Activated CD4-positive, alpha-beta T cell treated with anti-CD3 and anti-CD28 coated beads, Interleukin-2, Interleukin-4, amounts not matched to agents 100 ng/mL and 50 ng/mL, durations not matched to agents 16 hours and 8 hours (primary cell): ENCODE results near the gene PIP5K1C.

ENCODE experiments used
- DNase-seq: peaks from one replicate; pipeline ENCODE4 v3.0.0-alpha.2; 2020; ENCODE audit warnings: low spot score

PIP5K1C gene

DNA sequence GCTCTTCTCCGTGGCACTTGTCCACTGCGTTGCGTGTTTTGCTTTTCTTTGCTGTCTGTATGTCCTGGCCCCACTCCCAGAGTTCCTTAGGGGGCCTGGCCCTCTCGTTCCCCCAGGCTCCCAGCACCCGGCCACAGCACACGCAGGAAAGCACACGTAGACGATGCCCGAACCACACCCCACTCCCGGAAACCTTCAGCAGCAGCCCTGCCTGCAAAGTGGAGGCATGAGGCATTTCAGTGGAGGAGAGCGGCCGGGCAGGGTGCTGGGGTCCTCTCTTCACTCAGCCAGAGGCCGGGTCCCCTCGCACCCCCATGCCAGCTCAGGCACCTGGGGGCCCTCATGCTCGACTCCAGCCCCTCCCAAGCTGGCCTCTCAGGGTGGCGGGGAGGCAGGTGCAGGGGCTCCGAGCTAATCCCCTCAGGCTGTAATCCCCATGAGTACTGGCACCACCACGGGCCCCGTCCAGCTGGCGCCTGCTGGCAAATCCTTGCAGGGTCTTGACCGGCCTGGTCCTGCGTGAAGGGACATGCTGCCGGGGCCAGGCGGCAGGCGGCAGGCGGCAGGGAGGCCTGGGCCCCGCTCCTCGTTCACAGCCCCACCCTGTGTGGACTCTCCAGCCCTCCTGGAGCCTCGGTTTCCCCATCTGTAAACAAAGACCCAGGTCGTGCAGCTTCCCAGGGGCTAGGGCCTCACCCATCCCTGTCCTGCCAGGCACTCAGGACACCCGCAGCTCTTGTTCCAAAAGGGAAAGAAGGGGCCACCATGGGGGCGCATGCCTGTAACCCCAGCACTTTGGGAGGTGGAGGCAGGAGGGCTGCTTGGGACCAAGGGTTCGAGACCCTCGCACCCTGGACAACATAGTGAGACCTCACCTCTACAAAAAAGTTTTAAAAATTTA is 7.0 kb downstream of the PIP5K1C start:
- DNase-seq = no peak

DNA sequence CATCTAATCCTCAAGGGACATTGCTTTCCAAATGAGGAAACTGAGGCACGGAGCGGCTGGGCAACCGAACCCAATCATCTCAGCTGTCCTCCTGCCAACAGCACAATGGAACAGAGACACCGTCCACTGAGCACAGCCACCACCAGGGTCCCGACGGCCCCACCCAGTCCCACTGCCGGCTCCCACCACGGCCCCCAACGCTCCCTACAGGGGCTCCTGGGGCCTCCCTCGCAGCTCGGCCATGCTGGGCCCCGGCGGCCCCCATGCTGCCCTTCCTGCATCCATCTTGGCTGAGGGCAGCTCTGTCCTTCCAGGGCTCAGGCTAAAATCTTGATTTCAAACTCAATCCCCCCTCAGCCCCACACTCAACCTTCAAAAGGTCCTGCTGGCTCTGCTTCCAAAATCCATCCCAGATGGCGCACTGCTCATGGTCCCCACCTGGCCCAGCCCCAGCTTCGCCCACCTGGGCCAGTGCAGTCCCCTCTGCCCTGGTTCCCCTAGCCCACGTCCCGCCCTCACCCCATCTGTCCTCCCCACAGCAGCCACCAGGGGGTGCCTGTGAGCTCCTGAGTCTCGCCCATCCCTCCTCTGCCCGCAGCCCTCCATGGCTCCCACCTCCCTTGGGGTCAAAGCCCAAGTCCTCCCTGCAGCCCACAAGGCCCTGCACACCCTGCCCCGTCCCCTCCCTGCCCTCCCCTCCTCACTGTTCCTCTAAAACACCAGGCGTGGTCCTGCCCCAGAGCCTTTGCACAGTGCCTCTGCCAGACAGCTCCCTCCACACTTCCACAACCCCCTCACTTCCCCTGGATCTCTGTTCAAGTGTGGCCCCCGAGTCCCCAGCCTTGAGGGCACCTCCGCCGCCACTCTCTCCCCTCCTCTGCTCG is 7.9 kb downstream of the PIP5K1C start:
- no peak for DNase-seq

DNA sequence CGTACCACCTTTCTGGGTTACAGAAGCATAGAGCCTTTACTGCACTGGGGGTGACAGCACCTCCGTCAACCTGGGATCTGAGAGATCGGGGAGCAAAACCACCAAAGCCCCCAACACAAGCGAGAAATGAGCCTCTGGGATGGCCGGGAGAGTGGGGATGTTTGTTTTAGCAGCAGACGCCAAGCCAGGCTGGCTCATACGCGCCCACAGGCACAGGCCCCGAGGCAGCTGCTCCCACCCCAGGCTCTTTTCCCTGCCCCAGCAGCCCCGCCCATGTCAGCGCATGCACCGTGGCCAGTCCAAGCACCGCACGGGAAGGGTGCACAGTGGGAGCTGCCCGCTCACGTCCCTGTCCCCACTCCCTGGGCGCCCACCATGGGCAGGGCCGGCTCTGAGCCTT is 8.5 kb downstream of the PIP5K1C start:
- DNase-seq = no peak

DNA sequence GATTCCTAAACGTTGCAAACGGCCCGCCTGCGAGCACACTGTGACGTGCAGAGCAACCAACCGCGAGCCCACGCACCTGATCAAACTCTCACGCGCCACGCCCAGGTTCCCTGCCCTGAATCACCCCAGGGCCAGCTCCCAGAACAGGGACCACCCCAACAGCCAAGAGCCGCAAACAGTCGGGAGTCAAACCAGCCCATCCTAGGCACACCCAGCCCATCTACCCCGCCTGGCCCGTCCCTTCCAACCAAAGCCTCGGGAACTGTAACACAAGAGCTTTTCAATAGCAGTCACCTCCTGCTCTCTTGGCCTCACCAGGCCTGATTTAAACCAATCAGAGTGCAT is 8.9 kb downstream of the PIP5K1C start:
- DNase-seq = no peak

DNA sequence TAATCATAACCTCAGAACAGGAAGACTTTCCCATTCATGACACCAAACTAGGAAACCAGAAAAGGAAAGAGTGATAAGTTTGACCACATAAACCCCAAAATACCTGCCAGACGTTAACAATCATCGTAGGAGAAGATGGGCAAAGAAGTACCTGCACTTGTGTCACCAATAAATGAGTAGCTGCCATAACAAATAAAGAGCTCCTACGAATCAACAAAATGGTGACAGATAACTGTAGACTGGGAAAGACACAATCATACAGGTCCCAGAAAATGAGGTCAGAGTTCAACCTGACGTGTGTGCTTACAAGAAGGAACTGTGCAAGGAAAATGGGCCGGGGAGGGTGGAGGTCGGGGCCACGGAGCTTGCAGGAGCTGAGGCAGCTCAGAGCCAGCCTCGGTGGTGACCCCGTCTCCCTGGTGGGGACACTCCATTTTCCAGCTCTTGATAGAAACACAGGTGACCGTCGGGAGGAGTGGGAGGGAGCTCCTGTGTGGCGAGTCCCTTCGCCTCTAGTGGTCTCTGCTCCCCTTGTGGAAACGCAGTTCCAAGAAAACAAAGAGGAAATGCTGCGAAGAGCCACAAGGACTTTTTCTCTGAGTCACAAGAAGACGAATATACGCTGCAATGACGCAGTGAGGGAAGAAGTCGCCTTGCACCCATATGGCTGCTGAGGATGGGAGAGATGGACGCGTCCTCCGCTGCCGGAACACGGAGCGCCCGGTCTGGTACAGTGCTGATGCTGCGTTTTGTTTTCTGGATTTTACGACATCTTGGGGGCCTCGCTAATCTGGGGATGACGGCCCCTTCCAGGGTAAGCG is 9.5 kb downstream of the PIP5K1C start:
- no peak for DNase-seq

DNA sequence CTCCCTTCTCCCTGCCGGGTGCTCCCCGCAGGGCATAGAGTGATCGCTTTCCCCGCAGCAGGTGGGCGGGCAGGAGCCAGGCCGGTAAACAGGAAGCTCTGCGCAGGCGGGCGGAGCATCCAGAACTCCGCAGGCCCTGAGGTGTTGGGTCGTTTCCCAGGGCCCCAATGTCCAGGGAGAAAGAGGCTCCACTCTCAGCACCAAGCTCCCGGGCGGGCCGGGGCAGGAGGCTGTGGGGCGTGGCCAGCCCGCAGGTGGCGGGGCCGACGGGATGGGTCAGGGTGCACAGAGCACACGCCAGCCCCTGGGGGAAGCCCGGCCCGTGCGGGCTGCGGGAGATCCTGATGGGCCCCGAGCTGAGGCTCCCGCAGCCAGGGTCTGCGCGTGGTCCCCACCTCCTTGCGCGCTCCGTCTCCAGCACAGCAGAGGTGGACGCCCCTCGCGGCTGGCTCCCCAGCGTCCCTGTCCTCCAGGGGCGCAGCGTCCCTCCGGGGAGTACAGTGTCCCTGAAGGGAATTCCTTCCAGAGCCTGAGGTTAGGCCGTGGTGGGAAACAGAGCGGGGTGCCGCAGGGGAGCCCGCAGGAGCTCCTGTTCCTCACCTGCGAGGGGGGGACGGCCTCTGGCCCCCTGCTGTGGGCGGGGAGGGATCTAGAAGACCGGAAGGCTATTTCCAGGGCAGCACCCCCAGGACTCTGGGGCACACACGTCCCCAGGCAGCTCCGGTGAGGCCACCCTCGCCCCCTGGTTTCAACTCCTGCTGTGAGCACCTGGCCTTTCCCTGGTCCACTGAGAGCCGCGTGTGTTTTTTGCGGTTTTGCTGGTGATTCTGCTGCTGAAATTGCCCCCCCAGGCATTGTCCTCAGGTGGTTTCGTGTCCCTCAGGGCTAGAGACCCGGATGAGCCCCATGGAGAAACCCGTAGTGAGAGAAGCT is 12.2 kb downstream of the PIP5K1C start:
- DNase-seq = no peak

DNA sequence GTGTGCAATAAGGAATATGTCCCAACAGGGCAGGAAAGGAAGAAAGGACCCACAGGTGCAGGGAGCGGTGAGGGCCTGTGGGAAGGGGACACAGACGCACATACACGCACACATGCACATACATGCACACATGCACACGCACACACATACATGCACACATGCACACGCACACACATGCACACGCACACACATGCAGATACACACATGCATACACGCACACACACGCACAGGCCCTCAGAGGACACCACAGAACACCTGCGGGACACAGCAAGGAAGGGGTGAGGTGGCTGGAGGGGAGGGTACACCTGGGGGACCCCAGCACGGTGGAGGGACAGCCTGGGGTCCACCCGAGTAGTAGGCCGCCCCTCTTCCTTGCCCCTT is 12.9 kb downstream of the PIP5K1C start:
- DNase-seq = no peak

DNA sequence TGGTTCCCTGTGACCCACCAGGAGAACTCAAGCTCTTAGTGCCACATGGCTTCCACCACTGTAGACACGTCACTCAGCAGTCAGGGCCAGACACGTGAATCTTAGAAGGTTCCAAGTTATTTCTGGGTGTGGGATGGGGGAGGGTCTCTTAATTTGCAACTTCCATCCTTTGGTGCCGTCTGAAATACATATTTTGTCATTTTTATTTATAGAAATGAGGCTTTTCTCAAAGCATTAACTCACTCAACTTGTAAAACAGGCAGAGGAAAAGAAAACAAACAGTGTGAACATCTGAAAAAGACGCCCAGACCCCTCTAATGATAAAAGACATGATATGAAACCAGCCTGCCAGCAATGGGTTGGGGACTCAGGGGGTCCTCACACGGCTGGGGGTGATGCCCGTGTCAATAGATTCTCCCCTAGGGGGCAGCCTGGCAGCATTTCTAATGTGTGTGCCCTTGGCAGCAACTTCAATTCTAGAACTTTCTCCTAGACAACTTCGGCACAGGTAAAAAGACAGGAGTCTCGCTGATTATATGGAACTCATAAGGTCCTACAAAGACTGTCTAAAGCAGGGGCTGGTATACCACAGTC is 15.4 kb downstream of the PIP5K1C start:
- DNase-seq = no peak

DNA sequence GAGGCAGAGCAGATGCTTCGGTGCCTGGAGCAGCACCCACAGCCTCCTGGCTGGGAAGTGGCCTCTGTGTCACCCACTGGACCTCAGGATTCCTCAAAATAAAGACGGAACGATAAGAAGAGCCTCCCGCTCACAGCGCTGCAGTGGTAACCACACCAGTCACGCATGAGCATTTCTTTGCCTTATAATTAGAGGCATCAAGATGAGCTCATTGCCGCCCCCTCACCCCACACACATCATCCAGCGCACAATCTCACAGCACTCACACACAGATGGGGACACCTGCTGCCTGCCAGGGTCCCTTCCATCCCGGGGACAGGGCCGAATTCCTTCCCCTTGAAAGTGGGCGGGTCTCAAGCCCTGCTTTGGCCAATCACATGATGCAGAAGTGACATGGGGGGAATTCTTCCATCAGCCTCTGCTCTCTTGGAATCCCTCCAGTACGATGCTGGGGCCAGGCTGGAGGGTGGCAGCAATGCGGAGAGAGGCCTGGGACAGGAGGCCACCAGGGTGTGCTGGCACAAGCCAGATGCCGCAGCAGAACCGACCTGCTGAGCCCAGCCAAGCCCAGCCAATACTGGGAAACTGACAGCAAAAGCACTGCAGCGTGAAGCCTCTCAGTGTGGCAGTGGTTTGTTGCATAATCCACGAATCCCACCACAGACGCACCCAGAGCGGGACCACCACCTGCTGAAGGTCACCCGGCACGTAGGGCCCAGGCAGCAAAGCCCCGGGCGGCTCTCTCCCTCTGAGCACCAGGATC is 16.0 kb downstream of the PIP5K1C start:
- DNase-seq = no peak

DNA sequence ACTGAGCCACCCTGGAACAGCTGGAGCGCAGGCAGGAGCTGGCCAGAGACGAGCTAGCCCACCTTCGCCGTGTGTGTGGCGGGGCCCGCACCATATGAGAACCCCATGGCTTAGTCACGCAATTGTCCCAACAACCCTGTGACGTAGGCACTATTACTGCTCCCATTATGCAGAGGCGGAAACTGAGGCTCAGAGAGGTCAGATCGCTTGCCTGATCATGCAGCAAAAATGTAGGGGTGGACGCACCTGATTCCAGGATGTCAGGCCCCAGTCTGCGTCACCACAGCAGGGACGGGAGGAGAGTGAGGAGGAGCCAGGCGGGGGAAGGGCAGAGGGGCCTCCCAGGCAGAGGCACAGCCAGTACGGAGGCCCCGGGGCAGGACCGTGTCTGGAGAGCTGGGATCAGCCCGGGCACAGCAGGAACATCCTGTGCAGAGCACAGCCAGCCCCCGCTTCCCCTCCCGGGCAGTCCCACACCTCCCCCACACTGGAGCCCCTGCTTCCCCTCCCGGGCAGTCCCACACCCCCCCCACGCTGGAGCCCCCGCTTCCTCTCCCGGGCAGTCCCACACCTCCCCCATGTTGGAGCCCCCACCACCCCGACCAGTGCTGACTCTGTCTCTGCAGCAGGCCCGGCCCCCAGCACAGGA is 16.7 kb downstream of the PIP5K1C start:
- DNase-seq = no peak

DNA sequence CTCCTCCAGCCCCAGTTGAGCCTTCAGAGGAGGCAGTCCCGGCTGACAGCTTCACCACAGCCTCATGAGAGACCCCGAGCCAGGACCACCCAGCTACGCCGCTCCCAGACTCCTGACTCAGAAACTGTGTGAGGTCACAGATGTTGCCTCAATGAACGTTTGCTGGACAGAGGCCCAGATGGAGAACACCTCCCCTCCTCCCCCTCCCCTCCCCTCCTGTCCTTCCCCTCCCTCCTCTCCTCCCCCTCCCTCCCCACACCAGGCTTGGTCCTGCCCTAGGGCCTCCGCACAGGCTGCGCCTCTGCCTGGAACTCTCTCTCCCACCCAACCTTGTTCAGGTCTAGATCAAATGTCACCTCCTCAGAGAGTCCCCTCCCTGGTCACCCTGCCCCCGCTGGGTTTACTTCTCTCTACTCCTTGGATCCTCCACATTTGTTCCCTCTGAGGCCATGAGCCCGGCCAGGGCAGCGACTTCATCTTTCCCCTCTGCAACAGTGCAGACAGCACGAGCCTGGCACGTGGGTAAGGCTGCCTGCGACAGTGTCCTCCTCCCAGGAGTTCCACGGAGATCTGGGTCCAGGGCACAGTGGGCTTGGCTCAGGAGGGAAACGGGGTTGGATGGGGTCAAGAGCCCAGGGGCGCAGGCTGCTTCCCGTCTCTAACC is 17.4 kb downstream of the PIP5K1C start:
- no peak for DNase-seq

DNA sequence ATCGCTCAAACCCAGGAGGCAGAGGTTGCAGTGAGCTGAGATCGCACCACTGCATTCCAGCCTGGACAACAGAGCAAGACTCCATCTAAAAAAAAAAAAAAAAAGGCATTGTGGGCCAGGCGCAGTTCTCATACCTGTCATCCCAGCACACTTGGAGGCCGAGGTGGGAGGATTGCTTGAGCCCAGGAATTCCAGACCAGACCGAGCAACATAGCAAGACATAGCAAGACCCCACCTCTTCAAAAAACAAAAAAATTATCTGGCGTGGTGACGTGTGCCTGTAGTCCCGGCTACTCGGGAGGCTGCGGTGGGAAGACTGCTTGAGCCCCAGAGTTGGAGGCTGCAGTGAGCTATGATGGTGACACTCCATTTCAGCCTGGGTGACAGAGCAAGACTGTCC is 18.0 kb downstream of the PIP5K1C start:
- DNase-seq = no peak

DNA sequence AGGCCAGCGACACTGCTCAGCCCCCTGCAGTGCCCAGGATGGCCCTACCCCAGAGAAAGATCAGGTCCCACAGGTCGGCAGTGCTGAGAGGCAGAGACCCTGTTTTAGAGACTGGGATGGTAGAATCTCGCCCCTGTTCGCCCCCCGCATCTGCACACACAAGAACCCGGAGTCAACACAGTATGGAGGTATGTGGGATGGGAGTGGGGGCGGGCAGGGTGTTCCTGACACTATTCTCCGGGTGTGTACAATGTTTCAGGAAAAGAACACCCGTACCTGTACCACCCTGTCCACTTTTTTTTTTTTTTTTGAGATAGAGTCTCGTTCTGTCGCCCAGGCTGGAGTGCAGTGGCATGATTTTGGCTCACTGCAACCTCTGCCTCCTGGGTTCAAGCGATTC is 19.3 kb downstream of the PIP5K1C start:
- DNase-seq = no peak

DNA sequence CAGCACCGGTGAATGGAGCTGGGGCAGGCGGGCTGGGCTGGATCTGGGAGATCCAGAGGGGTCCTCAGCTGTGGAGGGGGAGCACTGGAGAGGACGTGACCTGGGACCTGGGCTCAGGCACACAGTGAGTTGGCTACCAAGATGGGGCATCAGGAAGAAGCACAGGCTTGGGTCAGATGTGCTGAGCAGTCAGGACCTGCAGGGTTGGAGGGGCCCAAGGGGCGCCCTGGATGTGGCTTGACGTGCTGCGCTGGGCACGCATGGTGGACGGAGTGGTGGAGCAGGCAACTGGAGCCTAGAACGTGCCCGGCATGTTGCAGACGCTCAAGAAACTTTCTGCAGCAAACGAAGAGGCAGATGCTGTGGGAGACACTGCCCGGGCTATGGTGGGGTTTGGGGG is 20.7 kb downstream of the PIP5K1C start:
- no peak for DNase-seq

DNA sequence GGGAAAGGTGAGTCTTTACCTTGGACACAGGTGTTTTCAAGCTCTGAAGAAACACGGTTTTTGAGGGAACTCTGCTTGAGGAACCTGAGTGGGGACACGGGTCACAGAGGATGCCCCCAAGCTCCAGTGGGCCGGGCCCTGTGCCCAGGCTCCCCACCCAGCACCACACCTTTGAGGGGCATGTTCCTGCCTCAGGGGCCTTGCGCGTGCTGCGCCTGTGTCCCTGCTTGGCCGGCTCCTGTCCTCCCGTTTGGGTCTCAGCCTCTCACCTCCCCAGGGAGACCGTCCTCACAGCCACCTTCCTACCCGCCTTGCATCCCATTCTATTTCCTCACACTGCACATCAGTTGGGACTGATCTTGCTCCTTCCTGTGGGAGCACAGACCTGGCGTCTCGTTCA is 21.1 kb downstream of the PIP5K1C start:
- no peak for DNase-seq

DNA sequence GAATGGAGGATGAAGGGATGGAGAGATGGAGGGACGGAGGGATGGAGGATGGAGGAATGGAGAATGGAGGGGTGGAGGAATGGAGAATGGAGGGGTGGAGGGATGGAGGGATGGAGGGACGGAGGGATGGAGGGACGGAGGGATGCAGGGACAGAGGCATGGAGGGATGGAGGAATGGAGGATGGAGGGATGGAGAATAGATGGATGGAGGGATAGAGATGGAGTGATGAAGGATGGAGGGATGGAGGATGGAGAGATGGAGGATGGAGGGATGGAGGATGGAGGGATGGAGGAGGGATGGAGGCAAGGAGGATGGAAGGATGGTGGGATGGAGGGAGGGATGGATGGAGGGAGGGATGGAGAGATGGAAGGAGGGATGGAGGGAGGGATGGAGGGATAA is 22.1 kb downstream of the PIP5K1C start:
- DNase-seq = no peak

DNA sequence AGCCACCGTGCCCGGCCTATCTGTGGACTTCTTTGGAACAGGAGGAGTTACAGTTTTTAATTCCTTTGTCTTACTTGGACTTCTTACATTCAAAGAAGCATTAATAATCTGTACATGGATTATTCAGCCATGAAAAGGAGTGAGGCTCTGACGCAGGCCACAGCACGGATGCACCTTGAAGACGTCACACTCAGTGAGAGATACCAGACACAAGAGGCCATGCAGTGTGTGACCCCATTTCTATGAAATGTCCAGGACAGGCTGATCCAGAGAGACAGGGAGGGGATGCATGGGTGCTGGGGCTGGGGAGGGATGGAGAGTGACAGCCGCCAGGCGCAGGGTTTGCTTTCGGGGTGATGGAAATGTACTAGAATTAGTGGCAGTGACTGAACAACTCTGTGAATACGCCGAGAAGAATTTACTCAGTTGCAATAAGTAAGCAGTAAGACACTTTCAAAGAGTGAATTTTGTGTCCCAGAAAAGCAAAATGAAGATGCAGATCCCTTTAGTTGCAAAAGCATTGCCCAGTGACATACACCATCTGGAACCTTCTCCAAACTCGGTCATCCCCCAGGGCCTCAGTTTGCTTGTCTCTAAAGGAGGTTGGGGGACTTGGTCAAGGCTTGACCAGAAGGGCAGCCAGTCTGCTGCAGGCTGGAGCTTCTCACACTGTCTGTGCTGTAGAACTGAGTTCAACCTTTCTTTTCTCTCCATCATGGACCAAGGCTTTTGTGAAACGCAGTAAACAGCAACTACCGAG is 25.3 kb downstream of the PIP5K1C start:
- DNase-seq = no peak
